ENCODE results near the gene MTHFD2.
"Not testable (repeated sequence)": the region's sequence is repeated elsewhere in the genome, so short reads cannot be mapped to it uniquely, and the experiment has no call there.

MTHFD2 gene

DNA sequence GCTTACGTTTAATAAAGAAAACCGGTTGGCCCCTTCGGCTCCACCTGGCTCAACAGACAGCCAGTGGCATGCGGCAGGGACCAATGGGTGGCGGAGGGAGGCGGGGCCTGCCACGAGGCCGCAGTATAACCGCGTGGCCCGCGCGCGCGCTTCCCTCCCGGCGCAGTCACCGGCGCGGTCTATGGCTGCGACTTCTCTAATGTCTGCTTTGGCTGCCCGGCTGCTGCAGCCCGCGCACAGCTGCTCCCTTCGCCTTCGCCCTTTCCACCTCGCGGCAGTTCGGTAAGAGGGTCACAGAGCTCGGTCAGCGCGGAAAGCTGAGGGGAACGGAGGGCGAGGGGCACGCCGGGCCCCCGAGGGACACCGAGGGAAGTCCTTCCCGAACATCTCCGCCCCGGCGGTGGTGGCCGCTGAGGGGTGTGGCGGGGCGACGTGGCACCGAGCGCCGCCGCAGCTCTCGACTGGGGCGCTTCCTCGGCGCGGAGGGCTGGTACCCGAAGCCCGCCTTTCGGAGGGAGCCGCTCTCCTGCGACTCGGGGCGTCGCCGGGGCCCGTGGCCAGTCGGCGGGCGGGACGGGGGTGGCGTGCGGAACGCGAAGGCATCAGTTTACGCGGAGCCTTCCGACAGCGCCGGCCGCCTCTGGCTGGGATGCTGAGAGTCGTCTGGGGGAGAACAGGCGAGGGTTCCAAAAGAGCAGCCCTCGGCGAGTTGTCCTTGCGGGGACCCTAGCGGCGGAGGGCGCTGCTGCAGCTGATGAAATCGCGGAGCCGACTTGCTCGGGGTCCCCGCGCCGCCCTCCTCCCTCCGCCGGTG lies at the start of gene MTHFD2:
MTHFD2 (plus strand) TSS at position 155 of the 814 bp plus-strand sequence; CDS start at position 182, 27 bp downstream.
- peak; percentile 92 for DNase-seq (ENCODE audit: low spot score)

DNA sequence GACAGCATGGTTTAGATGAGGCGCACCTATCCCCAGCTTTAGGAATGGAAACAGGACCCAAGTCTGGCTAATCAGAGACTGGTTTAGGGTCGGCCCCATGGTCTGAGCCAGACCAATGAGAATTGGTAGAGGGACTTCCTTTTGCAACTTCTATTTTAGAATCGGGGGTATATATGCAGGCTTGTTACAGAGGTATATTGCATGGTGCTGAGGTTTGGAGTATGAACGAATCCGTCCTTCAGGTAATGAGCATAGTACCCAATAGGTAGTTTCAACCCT lies 49.2 kb upstream of the MTHFD2 start:
- no peak for DNase-seq (ENCODE audit: low spot score)

DNA sequence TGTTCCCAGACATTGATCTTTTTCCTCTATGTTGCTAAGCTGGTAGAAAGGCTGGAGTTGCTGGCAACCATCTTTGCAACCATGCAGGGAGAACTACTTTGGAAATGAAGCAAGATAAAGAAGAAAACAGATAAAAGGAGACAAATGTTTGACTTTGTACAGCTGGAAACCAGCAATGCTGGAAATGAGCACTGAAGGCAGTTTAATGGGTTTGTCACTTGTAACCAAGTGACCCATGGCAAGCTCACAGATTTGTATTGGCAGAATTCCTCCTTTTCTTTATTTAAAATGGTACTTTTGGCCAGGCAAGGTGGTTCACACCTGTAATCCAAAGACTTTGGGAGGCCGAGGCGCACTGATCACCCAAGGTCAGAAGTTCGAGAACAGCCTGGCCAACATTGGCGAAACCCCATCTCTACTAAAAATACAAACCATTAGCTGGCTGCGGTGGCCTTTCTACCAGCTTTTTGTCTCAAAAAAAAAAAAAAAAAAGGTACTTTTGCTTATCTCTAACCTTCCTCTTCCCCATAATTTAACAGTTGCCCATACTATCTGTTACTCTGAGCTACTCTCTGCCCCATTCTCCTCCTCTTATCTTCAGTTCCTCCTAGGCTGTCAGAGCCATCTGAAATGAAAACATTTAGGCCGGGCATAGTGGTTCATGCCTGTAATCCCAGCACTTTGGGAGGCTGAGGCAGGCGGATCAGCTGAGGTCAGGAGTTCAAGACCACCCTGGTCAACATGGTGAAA lies 48.7 kb upstream of the MTHFD2 start:
- no peak for DNase-seq (ENCODE audit: low spot score)

DNA sequence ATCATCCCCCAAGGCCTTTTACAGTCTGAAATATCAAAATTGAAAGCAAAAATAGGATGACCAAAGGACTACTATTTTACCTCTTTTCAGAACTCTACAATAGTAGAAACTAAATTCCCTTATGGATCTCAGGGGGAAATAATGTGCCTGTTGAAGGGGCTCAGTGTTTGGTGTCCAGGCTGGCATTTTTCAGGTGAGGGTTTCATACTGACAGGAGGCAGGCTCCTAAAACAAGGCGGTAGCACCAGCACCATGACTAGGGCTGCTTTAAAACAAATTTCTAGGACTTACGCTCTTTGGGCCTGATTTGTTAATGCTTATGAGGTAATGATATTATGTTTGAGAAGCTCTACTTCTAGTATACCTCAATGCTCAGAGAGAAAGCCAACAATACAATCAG lies 45.5 kb upstream of the MTHFD2 start:
- DNase-seq (ENCODE audit: low spot score) = no peak

DNA sequence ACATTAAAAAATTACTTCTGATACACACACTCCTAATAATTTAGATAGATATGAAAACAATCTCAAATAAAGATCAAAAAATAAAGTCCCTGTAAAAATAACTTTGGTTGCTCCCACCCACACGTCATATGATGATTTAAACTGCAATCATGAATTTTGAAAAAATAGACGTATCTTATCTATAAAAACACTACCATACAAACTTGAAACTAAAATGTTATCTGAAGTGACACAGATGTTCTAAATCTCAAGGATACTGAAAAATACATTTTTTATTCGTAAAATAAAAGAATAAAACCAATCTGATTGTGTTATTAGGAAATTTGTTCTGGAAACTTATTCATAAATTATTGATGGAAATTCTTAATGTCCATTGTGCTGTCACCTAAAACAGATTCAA lies 42.6 kb upstream of the MTHFD2 start:
- DNase-seq (ENCODE audit: low spot score) = no peak

DNA sequence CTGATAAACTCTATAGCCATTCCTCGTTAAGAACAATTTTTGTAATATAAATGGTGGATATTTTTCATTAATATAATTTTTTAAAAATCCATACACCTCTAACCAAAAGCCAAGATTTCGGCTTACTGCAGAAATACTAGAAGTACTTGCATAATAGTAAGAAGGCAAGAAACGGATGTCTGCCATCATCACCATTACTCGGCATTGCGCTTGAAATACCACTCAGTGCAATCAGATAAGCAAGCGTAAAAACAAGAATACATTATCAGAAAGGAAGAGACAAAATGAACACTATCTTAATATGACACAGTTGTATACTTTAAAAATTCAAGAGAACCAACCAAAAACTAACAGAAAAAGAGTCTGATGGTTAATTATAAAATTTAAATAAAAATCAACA lies 35.5 kb upstream of the MTHFD2 start:
- DNase-seq (ENCODE audit: low spot score) = no peak

DNA sequence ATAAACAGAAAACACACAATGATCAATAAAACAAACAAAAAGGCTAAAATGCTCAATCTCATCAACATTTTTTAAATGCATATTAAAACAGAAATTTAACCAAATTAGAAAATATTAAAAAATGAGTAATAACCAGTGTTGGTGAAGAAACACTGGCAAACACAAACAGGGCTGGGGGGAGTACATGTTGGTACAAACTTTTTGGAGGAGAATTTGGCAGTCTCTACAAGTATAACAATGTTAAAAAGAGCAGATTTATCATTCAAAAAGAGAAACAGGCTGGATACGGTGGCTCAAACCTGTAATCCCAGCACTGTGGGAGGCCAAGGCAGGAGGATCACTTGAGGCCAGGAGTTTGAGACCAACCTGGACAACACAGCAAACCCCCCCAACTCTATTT lies 33.7 kb upstream of the MTHFD2 start:
- no peak for DNase-seq (ENCODE audit: low spot score)

DNA sequence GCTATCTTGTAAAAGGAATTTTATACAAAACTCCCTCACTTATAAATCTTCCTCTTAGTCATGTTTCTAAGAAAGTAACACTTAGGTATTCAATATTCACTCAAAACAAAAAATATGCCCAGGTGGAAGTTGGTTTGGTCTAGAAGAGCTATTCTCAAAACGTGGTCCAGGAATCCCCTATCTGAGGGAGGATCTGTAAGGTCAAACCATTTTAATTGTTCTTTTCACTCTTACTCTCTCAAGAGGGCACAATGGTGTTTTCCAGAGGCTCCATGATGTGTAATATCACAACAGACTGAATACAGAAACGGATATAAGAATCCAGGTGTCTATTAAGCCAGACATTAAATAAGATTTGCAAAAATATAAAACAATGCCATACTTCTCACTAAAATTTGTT lies 29.7 kb upstream of the MTHFD2 start:
- DNase-seq (ENCODE audit: low spot score) = no peak

DNA sequence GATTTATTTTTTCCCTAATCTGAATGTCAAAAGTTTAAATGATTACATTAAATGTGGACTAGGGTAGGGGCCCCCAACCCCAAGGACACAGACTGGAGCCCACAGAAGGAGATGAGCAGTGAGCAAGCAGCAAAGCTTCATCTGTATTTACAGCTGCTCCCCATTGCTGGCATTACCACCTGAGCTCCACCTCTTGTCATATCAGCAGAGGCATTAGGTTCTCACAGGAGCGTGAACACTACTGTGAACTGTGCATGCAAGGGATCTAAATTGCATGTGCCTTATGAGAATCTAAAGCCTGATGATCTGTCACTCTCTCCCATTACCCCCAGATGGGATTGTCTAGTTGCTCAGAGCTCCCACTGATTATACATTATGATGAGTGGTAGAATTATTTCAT lies 23.5 kb upstream of the MTHFD2 start:
- no peak for DNase-seq (ENCODE audit: low spot score)

DNA sequence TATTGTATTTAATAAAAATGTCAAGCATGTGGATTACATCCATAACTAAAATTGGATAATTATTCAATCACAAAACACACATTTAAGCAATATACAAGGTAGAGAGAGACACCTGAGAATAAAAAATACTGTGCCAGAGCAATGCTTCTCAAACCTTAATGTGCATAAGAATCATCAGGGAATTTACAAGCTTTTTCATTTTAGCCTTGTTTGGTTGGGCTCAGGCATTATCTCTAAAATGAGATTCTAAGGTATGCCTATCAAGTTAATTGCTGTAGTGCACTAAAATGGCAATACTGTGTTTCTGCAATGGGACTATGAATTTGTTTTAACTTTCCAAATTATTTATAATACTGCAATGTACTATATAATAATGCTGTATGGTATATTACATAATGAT lies 20.7 kb upstream of the MTHFD2 start:
- no peak for DNase-seq (ENCODE audit: low spot score)

DNA sequence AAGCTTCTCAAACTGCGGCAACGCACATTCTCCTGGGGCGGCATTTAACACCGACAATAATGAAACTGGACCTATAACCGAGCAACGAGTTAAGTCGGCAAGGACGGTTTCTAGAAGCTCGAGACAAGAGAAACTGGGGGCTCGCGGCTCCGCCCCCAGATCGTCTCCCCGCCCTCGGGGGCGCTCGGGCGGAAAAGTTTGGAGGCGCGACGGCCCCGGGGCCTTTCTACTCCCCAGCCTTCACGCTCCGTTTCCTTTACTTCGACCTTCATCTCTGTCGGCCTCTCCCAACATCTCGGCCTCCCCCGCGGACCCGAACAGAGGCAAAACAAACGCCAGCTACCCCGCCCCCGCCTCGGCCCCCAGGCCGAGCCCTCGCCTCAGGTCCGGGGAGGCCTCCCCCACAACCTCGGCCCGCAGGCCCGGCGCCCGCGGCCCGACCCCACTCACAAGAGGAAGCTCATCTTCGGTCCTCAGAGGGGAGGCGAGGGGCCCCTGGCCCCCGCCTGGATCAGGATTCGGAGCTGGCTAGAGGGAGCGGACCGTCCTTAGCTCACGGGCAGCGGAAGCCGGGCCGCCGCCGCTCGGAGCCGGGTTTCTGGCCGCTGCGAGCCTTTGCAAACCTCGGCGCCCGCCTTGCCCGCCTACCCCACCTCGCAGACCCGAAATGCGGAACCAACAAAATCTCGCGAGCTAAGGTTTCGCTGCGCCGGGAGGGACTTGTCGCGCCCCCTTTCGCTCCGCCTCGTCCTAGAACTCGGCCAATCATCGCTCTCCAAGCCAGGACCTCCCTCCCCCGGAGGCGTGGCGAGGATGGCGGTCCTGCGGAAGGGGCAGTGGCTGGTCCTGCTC lies 20.0 kb upstream of the MTHFD2 start, which contains the start of gene MOB1A:
MOB1A (minus strand) TSS at position 669 of the 852 bp plus-strand sequence; CDS start at position 464, 205 bp downstream.
- peak; percentile 98 for DNase-seq (ENCODE audit: low spot score)

DNA sequence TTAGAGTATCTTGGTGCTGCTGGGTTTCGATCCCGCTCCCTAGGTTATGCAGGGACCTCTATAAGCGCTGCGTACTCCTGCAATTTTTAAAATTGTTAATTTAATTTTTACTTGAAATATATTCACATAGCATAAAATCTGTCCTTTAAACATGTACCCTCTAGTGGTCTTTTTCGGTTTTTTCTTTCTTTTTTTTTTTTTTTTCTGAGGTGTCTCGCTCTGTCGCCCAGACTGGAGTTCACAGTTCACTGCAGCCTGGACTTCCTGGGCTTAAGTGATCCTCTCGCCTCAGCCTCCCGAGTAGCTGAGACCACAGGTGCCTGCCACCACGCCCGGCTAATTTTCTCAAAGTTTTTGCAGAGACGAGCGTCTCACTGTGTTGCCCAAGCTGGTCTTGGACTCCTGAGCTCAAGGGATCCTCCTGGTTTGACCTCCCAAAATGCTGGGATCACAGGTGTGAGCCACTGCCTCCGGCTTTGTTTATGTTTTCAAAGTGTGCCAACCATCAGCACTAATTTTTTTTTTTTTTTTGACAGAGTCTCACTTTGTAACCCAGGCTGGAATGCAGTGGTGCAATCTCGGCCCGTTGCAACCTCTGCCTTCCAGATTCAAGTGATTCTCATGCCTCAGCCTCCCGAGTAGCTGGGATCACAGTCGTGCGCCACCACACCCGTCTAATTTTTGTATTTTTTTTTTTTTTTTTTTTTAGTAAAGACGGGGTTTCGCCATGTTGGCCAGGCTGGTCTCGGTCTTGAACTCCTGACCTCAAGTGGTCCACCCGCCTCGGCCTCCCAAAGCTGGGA lies 19.2 kb upstream of the MTHFD2 start:
- DNase-seq (ENCODE audit: low spot score) = no peak

DNA sequence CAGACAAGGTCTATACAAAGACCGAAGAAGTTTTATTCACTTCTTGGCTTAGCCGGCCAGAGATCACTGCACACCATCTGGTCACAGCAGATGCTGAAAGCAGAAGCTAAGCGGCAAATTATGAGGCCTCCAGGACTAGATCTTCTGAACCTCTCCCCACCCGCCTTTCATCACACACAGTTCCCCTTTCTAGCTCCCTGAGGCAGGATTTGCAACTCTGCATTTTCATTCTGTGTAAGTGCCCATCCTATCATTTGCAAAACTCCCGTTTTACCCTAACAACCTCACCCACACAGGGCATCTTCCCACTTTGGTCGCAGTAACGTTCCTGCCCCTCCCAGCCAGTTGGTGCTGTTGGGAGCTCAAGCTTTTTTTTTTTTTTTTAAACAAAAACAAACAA lies 16.7 kb upstream of the MTHFD2 start:
- peak; percentile 90 for DNase-seq (ENCODE audit: low spot score)

DNA sequence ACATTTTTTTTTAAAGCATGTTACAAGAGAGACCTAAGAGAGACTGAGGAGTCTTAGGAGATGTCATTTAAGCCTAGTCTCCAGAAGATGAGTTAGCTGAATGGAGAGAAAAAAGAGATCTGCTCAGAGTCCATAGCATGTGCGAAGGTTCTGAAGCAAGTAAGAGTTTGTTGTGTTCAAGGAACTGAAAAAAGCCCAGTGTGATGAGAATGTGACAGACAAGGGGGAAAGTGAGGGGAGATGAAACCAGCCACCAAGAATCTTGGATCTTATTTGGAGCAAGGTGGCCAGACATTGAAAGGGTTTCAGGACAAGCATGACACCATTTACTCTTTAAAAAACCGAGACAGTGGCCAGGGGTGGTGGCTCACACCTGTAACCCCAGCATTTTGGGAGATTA lies 14.5 kb upstream of the MTHFD2 start:
- DNase-seq (ENCODE audit: low spot score) = no peak

DNA sequence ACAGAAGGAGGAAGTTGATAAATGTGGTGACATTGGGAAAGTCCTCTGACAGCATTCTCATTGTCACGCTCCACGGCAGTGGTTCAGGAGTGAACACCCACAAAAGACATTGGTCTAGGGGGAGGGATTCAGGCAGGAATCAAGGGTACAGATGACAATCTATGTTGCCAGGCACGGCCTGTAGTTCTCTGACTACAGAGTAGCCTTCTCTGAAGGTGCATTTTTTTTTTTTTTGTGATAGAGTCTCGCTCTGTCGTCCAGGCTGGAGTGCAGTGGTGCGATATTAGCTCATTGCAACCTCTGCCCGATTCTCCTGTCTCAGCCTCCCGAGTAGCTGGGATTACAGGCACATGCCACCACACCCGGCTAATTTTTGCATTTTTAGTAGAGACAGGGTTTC lies 12.4 kb upstream of the MTHFD2 start:
- DNase-seq (ENCODE audit: low spot score) = peak; percentile 85

DNA sequence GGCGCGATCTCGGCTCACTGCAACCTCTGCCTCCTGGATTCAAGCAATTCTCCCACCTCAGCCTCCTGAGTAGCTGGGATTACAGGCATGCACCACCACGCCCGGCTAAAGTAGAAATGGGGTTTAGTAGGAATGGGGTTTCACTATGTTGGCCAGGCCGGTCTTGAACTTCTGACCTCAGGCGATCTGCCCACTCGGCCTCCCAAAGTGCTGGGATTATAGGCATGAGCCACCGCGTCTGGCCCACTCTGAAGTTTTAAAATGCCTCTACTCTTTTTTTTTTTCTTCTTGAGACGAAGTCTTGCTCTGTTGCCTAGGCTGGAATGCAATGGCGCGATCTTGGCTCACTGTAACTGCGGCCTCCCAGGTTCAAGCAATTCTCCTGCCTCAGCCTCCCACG lies 11.7 kb upstream of the MTHFD2 start:
- DNase-seq (ENCODE audit: low spot score) = not testable (repeated sequence)

DNA sequence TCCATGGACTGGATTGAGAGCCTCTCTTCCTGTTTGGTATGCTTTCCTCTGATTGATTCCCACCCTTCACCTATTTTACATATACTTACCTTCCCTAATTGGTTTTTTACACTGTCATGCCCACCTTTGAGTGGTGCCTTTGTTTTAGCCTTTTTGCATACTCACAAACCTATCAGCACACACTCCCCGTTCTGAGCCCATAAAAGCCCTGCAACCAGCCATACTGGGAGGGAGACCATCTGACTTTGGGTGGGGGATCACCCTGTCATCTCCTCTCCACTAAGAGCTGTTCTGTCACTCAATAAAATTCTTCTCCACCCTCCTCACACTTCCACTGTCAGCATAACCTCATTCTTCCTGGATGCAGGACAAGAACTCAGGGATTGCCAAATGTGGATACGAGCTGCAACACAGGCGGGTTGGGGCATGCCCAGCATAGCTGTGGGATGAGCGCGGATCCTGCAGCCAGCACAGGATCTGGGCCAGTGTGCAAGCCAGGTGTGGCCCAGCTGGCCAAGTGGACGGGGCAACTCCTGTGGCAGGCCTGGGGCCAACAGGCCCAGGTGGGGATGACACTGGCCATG lies 10.3 kb upstream of the MTHFD2 start:
- no peak for DNase-seq (ENCODE audit: low spot score)

DNA sequence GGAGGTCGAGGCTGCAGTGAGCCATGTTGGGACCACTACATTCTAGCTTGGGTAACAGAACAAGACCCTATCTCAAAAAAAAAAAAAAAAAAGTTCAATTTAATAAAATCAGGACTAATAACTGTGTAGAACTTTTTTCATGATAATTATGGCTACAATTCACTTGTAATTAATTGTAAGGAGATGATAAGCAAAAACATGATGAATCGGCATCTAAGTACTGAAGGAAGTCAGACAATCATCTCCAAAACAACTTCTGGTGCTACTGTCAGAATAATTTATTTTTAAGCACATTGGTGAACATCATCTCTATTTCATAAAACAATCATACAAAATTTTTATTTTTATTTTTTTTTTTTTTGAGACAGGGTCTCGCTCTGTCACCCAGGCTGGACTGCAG lies 9.7 kb upstream of the MTHFD2 start:
- no peak for DNase-seq (ENCODE audit: low spot score)

DNA sequence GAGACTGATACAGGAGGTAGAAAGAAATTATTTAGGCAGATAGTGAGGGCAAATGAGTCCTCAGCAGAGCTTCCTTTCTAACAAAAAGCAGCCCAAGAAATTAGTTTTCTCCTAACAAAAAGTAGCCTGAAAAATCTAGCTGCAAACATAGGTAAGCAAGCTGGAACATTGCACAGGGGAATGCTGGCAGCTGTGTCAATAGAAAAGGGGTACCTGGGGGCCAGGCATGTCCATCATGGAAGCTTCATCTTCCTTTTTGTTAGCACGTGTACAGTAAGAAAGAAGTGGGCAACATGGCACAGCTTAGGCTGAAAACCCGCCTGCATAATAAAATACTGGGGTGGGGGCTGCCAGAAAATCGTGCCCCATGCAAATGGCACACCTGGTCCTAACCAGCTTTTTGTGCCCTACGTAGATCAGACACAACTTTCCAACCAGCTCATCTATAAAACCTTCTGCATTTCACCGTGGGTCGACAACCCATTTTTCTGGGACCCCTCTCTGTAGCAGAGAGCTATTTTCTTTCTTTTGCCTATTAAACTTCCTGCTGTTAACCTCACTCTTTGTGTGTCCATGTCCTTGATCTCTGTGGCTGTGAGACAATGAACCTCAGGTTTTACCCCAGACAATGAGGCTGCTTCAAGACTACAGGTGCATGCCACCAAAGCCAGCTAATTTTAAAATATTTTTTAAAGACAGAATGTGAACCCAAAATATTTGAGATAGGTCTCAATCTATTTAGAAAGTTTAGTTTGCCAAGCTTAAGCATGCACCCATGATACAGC lies 6.6 kb upstream of the MTHFD2 start:
- DNase-seq (ENCODE audit: low spot score) = no peak

DNA sequence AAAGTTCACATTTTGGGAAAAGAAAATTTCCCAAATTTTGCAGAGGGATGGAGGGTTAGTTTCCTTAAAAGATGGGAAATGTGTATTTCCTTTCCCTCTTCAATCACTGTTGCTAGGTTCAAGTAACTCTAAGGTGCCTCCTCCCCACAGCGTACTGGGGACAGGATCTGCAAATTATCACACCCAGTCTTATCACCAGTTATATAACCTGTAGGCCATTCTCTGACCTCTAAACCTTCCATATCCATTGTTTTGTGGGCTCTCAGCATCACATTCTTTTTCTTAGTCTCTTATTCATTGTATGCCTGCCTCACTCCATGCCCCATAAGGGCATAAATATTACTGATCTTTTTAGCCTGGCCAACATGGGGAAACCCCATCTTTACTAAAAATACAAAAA lies 3.6 kb upstream of the MTHFD2 start:
- DNase-seq (ENCODE audit: low spot score) = no peak

DNA sequence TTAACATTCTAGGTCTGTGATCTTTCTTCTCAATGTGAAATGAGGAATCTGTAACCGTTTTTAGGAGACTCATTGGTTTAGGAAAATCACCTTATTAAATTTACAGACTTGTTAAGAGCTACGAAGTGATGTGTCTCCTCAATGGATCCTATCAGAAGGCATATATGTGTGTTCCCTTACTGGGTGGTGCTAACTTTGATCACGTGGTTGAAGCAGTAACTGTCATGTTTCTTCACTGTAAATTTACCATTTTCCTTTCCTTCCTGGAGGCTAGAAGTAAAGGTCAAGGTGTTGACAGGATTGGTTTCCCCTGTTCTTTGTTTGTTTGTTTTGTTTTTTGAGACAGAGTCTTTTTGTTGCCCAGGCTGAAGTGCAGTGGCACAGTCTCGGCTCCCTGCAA lies 1.4 kb upstream of the MTHFD2 start:
- DNase-seq (ENCODE audit: low spot score) = no peak

Measured in pons (tissue), 1 donor.